ENCODE measurements around the gene ZNF229.
"Not testable (repeated sequence)": the region's sequence is repeated elsewhere in the genome, so short reads cannot be mapped to it uniquely, and the experiment has no call there.

The ZNF229 gene

GRCh38 chr19:44447916-44448674 is at the start of gene ZNF229:
Gene ZNF229 (minus strand): TSS chr19:44448472. CDS start chr19:44442847, 5,625 bp downstream.
- Histone ChIP-seq H4K20me1 (no peaks in the 10 kb centered on the region), H3K9ac (no peak within 1 kb of the TSS), H3K4me1 (no peaks in the 10 kb centered on the region), H3K4me3 (no peak within 1 kb of the TSS), H3K27me3 (no peaks in the 10 kb centered on the region), H3K9me3 (peaks cover 88% of the 10 kb centered on the region), H3K36me3 (no peaks in the 10 kb centered on the region), H3K27ac (no peak within 1 kb of the TSS), H3K4me2 (no peak within 1 kb of the TSS)
- no peak for TF ChIP-seq Cebpa-rat (IDR thresholded peaks at IDR 0.05)

- no peaks in the 10 kb centered on the region for H4K20me1 ChIP-seq
- peak overlapping the region; percentile 52 for H3K4me3 ChIP-seq
- H3K4me2 ChIP-seq = no peak overlapping the region
- no peak overlapping the region for H3K9ac ChIP-seq
- H3K36me3 ChIP-seq = peaks cover 76% of the 10 kb centered on the region
- H3K4me1 ChIP-seq = peaks cover 17% of the 10 kb centered on the region
- TF ChIP-seq Cebpa-rat (IDR thresholded peaks at IDR 0.05) = no peak
- H3K27ac ChIP-seq = no peak overlapping the region
- H3K9me3 ChIP-seq = peaks cover 80% of the 10 kb centered on the region
- H3K27me3 ChIP-seq = no peaks in the 10 kb centered on the region
These were observed 48.4 kb upstream of the ZNF229 start for GRCh38 chr19:44496711-44497110.

GRCh38 chr19:44476559-44477408 is 28.5 kb upstream of the ZNF229 start:
- Histone ChIP-seq H3K4me1 (no peaks in the 10 kb centered on the region), H3K9me3 (peaks cover 100% of the 10 kb centered on the region), H3K9ac (no peak overlapping the region), H3K4me3 (peak overlapping the region; percentile 49), H3K36me3 (peaks cover 95% of the 10 kb centered on the region), H4K20me1 (no peaks in the 10 kb centered on the region), H3K27me3 (no peaks in the 10 kb centered on the region), H3K4me2 (no peak overlapping the region), H3K27ac (no peak overlapping the region)
- TF ChIP-seq Cebpa-rat (IDR thresholded peaks at IDR 0.05) = no peak

GRCh38 chr19:44468730-44469129 is 20.5 kb upstream of the ZNF229 start:
- H3K9me3 ChIP-seq = peaks cover 97% of the 10 kb centered on the region
- not testable (repeated sequence) for H3K27me3 ChIP-seq, H3K9ac ChIP-seq

GRCh38 chr19:44462600-44463286 is 14.5 kb upstream of the ZNF229 start:
- H3K4me1 ChIP-seq, H3K36me3 ChIP-seq, H3K27ac ChIP-seq, H3K27me3 ChIP-seq, H3K4me3 ChIP-seq, H3K9ac ChIP-seq, H3K4me2 ChIP-seq, H4K20me1 ChIP-seq: not testable (repeated sequence)
- peaks cover 77% of the 10 kb centered on the region for H3K9me3 ChIP-seq

More at GRCh38 chr19:44468730-44469129, 20.5 kb upstream of the ZNF229 start:
- H4K20me1 ChIP-seq, H3K4me3 ChIP-seq, H3K4me1 ChIP-seq, H3K27ac ChIP-seq, H3K4me2 ChIP-seq: not testable (repeated sequence)
- peaks cover 24% of the 10 kb centered on the region for H3K36me3 ChIP-seq

GRCh38 chr19:44456016-44456415 is 7.7 kb upstream of the ZNF229 start:
- not testable (repeated sequence) for H3K4me2 ChIP-seq, H3K27me3 ChIP-seq

GRCh38 chr19:44455100-44455499 is 6.8 kb upstream of the ZNF229 start:
- H3K9ac ChIP-seq = no peak overlapping the region
- H4K20me1 ChIP-seq = no peaks in the 10 kb centered on the region
- no peaks in the 10 kb centered on the region for H3K36me3 ChIP-seq
- H3K4me3 ChIP-seq = no peak overlapping the region
- TF ChIP-seq Cebpa-rat (IDR thresholded peaks at IDR 0.05) = no peak
- peaks cover 91% of the 10 kb centered on the region for H3K9me3 ChIP-seq
- no peaks in the 10 kb centered on the region for H3K27me3 ChIP-seq
- H3K27ac ChIP-seq = no peak overlapping the region
- H3K4me1 ChIP-seq = no peaks in the 10 kb centered on the region
- H3K4me2 ChIP-seq = no peak overlapping the region

More at GRCh38 chr19:44456016-44456415, 7.7 kb upstream of the ZNF229 start:
- H3K9me3 ChIP-seq = peaks cover 85% of the 10 kb centered on the region
- not testable (repeated sequence) for H3K9ac ChIP-seq, H3K27ac ChIP-seq, H3K4me3 ChIP-seq, H4K20me1 ChIP-seq, H3K4me1 ChIP-seq, H3K36me3 ChIP-seq

- TF ChIP-seq Cebpa-rat (IDR thresholded peaks at IDR 0.05) = no peak
- Histone ChIP-seq H3K27ac (no peak overlapping the region), H3K36me3 (no peaks in the 10 kb centered on the region), H4K20me1 (no peaks in the 10 kb centered on the region), H3K9ac (no peak overlapping the region), H3K4me1 (no peaks in the 10 kb centered on the region), H3K4me3 (no peak overlapping the region), H3K9me3 (peaks cover 92% of the 10 kb centered on the region), H3K4me2 (no peak overlapping the region), H3K27me3 (no peaks in the 10 kb centered on the region)
These were observed 4.1 kb upstream of the ZNF229 start for GRCh38 chr19:44452367-44452766.

- H3K27ac ChIP-seq = no peak overlapping the region
- H3K27me3 ChIP-seq = no peaks in the 10 kb centered on the region
- H3K4me3 ChIP-seq = no peak overlapping the region
- no peaks in the 10 kb centered on the region for H3K36me3 ChIP-seq
- H3K4me2 ChIP-seq = no peak overlapping the region
- TF ChIP-seq Cebpa-rat (IDR thresholded peaks at IDR 0.05) = no peak
- H3K9ac ChIP-seq = no peak overlapping the region
- no peaks in the 10 kb centered on the region for H3K4me1 ChIP-seq
- H3K9me3 ChIP-seq = peaks cover 92% of the 10 kb centered on the region
- H4K20me1 ChIP-seq = no peaks in the 10 kb centered on the region
These were observed 3.4 kb upstream of the ZNF229 start for GRCh38 chr19:44451687-44452086.

GRCh38 chr19:44438441-44438840 is 9.8 kb downstream of the ZNF229 start:
- H3K27ac ChIP-seq = no peak overlapping the region
- no peak overlapping the region for H3K4me3 ChIP-seq
- no peak overlapping the region for H3K4me2 ChIP-seq
- H4K20me1 ChIP-seq = no peaks in the 10 kb centered on the region
- peaks cover 50% of the 10 kb centered on the region for H3K9me3 ChIP-seq
- no peak for TF ChIP-seq Cebpa-rat (IDR thresholded peaks at IDR 0.05)
- H3K27me3 ChIP-seq = no peaks in the 10 kb centered on the region
- no peaks in the 10 kb centered on the region for H3K36me3 ChIP-seq
- no peak overlapping the region for H3K9ac ChIP-seq
- H3K4me1 ChIP-seq = no peaks in the 10 kb centered on the region
